Measurements from ENCODE around the gene CMIP. TPM values are rescaled to one million over a fixed set of nuclear protein-coding genes. Genes with fewer than 3 reads are reported as not detected.
"Not testable (repeated sequence)": the region's sequence is repeated elsewhere in the genome, so short reads cannot be mapped to it uniquely, and the experiment has no call there.

Gene CMIP
- total RNA-seq: 10 to 100 TPM; 35.5 to 51.5 TPM

DNA sequence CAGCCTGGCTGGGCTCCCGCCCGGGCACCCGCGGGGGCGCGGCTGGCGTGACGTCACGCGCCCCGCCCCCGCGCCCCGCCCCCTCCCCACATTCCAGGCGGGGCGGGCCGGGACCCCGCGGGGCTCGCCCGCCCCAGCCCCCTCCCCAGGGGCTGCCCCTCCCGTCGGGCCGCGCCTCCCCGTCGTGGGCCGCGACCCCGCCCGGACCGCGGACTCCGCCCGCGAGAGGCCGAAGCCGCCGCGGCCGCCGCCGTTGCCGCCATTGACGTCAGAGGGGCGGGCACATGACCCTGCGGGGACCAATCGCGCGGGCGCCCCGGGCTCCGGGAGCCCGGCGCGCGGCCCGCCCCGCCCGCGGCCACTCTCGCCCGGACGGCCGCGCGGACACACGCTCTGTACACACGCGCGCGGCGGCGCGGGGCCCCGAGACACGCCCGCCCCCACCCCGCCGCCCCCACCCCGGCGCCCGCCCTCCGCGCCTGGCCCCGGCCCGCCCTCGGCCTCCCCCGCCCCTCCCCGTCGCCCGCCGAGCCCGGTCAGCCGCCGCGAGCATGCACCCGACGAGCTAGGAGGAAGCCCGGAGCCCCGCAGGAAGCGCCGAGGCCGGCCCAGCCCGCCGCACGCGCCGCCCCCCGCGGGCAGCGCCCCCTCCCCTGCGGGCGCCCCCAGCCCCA, at the start of gene CMIP:
TSS of gene CMIP (plus strand) at position 361 of the 674 bp plus-strand sequence.
- ATAC-seq: peak; percentile 84 to 86
- H3K27ac Mint-ChIP-seq: peak within 1 kb of the TSS; percentile 75 to 88
- peak; percentile 81 to 87 for DNase-seq (ENCODE audit: low spot score in 2 of 2)
- no peaks in the 10 kb centered on the region for H3K9me3 Mint-ChIP-seq
- H3K36me3 Mint-ChIP-seq: peaks cover 7 to 8% of the 10 kb centered on the region in 2 donors

DNA sequence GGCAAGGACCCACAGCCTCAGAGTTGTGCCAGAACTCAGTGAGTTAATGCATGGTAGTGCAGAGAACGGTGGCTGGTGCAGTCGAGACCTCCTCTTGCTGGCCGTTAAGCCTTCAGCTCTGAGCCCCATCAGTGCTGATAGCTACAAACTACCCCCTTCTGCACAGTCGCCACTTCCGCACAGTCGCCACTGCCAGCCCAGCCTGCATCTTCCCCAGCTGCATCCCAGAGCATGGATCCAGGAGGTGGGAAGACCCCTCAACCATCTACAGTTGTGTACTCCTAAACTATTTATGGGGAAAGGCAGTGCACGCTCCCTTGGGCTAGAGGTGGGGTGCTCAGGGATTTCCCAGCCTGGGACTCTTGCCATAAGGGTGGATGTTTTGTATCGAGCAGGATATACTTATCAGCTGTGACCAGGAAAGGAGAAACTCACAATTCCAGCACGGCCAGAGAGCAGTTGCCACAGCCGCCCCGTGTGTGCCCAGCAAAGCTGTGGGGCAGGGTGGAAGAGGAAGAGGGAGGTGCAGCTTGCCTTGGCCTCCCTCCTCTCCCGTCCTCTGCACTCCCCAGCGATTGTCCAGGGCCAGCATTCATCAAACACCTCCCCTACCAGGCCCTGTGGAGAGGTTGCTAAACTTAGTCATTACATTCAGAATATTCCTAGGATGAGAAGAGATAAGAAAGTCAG, 49.5 kb upstream of the CMIP start:
- ATAC-seq (no peak), DNase-seq (ENCODE audit: low spot score in 2 of 2) (peak in 1 of 2 donors; percentile 41)
- no peaks in the 10 kb centered on the region for H3K36me3 Mint-ChIP-seq
- H3K27ac Mint-ChIP-seq: peak overlapping the region in 1 of 2 donors; percentile 46
- H3K9me3 Mint-ChIP-seq: no peaks in the 10 kb centered on the region

DNA sequence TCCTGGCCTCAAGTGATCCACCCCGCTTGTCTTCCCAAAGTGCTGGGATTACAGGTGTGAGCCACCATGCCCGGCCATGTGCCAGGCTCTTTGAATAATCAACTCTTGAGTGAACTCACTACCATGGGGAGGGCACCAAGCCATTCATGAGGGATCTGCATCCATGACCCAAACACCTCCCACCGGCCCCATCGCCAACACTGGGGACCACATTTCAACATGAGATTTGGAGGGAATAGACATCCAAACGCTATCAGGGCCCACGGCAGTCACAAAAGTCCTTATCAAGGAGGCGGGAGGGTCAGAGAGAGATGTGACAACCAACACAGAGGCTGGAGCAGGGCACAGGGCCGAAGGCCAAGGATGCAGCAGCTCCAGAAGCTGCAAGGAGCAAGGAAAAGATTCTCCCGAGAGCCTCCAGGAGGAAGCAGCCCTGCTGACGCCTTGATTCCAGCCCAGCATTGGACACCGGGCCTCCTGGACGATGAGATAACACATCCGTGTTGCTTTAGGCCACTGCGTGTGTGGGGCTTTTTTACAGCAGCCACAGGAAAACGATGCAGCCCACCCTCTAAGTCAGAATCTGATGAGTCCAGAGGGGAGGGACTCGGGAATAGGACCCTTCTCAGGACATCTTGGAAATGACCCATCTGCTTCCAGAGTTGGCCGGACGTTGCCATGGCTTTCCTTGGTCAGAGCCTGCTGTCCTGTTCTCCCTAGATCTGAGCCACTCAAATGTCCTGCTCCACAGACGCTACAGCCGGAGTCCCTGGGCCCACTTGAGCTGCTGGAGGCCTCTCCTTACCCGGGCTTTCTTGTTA, 47.3 kb upstream of the CMIP start:
- H3K27ac Mint-ChIP-seq: peak overlapping the region in 1 of 2 donors; percentile 14
- ATAC-seq (no peak), DNase-seq (ENCODE audit: low spot score in 2 of 2) (no peak)
- H3K9me3 Mint-ChIP-seq: no peaks in the 10 kb centered on the region
- H3K36me3 Mint-ChIP-seq: no peaks in the 10 kb centered on the region

DNA sequence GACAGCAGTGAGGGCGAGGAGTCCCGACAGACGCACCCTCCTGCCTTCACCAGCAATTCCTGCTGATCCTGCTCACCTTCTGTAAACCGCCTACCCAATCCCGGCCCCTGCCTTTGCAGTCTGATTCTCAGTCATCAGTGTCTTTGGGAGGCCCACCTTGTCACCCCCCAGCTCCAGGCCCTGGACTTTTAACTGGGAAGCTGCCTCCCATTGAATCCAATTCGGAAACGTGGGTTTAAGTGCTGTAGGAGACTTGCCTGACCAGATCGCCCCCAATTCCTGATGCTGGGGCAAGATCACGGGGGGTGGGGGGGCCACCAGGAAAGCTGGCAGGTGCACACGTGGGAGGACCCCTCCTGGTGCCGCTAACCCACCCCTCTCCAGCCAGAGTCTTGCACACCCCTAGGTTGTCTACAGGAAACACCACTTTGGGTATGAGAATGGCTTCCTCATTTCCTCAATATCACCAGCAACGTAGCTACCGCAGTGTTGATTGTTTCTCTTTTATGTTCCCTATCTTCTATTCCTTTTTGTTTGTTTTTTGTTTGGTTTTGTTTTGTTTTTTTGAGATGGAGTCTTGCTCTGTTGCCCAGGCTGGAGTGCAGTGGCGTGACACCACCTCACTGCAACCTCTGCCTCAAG, 46.6 kb upstream of the CMIP start:
- ATAC-seq (no peak), DNase-seq (ENCODE audit: low spot score in 2 of 2) (no peak)
- Mint-ChIP-seq H3K9me3 (no peaks in the 10 kb centered on the region), H3K36me3 (no peaks in the 10 kb centered on the region), H3K27ac (no peak overlapping the region)

DNA sequence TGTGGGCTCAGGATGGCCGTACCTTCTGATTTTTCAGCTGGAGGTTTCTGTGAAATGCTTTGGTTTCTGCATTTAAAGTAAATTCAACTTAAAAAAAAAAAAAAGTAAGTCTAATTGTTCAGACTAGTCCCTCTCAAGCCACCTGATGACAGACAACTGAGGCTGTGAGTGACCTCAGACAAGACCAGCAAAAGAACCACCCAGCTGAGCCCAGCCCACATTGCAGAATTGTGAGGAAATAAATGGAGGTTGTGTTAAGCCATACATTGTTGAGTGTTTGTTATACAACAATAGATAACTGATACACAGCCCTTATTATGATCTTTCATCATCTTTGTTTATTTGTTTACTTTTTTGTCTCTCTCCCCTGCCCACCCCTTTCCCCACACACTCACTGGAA, 44.7 kb upstream of the CMIP start:
- Mint-ChIP-seq H3K27ac (no peak overlapping the region), H3K36me3 (no peaks in the 10 kb centered on the region), H3K9me3 (no peaks in the 10 kb centered on the region)
- DNase-seq (ENCODE audit: low spot score in 2 of 2) (no peak), ATAC-seq (no peak)

DNA sequence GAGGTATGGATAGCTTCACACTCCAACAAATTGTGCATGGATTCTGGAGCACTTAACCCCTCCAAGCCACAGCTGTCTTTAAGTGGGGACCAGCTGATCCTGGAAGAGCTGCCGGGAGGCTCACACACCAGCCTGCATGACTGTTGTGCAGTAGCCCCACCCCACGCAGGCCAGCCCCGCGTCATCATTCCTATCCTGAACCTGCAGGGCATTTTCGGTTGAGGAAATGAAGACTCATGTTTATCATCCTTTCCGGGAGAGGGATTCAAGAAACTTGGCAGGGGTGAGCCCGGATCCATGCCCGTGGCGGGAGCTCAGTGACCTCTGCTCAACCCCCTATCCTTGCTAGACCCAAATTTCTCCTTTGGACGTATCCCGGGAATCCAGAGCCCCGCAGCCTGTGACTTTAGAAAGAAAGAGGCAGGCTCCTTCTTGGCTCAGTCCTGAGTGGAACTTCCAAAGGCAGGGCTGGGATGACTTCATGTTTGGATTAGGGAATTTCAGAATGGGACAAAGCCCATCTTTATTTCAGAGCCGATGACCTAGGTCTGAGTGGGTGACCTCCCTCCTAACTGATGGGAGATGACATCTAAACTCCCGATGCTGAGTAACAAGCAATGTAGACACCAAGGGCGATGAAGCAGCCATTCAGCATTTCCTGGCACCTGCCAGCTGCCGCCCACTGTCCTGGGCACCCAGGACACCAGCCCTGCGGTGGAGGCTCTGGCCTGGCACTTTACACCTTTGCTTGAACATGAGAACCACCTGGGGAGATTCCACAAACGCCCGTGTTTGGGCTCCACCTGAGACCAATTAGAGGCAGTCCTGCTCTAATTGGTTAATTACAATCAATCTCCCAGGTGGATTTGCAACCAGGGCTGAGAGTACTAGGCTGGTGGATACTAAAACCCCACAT, 43.3 kb upstream of the CMIP start:
- no peak overlapping the region for H3K27ac Mint-ChIP-seq
- no peaks in the 10 kb centered on the region for H3K9me3 Mint-ChIP-seq
- no peaks in the 10 kb centered on the region for H3K36me3 Mint-ChIP-seq
- DNase-seq (ENCODE audit: low spot score in 2 of 2) (no peak), ATAC-seq (no peak)

DNA sequence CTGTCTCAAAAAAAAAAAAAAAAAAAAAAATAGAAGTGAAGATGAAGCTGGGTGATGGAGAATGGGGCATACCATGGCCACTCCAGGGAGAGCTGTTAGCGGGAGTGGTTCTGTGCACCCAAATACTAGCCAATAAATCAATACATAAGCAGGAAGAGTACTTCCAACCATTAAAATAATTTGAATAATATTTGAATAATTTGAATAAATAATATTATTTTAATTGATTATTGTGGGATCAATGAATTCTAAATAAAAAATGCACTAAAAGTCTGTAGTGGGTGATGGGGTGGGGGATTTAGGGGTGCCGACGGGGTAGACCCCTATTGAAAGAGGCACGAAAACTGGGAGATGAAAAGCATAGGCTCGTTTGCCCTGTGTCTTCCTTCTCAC, 41.4 kb upstream of the CMIP start:
- no peaks in the 10 kb centered on the region for H3K36me3 Mint-ChIP-seq
- H3K27ac Mint-ChIP-seq: no peak overlapping the region
- no peak for ATAC-seq
- no peaks in the 10 kb centered on the region for H3K9me3 Mint-ChIP-seq
- DNase-seq (ENCODE audit: low spot score in 2 of 2): no peak

DNA sequence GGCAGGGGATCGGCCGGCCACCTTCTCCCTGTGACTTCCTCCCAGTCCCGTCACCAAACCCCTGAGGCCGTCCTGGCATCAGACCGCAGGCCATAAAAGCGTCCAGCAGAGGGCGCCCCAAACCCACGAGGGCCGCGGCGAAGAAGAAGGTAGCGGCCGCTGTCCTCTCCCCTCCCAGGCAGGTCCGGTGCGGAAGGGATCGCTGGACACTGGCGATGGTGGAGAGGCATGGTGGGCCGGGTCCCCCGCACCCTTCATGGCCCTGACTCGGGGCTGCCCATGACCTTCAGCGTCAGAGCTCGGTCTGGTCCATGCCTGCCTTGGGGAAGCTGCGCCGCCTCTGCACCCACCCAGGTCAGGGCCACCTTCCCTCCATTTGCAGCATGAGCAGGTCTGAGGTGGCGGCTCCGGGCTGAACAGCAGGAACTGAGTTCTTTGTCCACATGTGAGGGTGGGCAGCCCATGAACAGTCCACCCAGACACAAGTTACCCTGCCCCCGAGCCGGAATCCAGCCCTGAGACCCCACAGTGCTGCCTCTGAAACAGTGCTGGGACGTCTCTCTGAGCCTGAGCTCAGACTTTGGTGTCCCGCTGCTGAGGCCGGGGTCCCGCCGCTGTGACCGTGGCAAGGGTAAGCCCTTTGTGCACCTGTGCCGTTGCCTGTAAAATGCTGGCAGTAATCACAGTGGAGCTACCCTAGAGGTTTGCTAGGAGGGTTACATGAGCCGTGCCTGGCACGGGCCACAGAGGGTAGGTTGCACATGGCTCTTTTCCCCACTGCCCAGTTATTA, 40.8 kb upstream of the CMIP start:
- Mint-ChIP-seq H3K36me3 (no peaks in the 10 kb centered on the region), H3K27ac (no peak overlapping the region), H3K9me3 (no peaks in the 10 kb centered on the region)
- ATAC-seq: peak; percentile 92 to 98
- peak; percentile 87 to 89 for DNase-seq (ENCODE audit: low spot score in 2 of 2)

DNA sequence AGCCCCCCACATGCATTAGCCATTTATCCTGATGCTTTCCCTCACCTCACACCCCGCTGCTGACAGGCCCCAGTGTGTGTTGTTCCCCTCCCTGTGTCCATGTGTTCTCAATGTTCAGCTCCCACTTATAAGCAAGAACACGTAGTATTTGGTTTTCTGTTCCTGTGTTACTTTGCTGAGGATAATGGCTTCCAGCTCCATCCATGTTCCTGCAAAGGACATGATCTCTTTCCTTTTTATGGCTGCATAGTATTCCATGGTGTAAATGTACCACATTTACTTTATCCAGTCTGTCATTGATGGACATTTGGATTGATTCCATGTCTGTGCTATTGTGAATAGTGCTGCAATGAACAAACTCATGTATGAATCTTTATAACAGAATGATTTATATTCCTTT, 39.6 kb upstream of the CMIP start:
- H3K9me3 Mint-ChIP-seq; H3K27ac Mint-ChIP-seq; ATAC-seq; DNase-seq (ENCODE audit: low spot score in 2 of 2); H3K36me3 Mint-ChIP-seq: not testable (repeated sequence)

DNA sequence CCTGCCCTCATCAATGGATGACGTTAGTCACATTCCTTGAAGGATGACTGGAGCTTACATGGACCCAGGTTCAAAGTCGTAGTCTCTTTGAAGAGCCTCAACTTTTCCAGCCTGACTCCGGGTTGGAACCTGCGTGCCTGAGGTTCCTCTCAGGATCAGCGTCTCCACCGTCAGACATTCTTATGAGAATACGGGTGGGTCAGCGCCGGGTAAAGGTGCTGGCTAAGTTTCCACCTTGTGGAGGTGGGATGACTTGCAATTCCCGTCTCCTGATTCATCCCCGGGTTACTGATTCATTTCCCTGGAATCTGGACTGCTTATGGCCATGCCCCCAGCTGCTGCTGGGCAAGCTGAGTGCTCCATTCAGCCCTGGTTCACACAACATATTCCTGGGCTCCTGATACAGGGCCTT, 38.9 kb upstream of the CMIP start:
- ATAC-seq (no peak), DNase-seq (ENCODE audit: low spot score in 2 of 2) (no peak)
- H3K9me3 Mint-ChIP-seq: no peaks in the 10 kb centered on the region
- H3K36me3 Mint-ChIP-seq: no peaks in the 10 kb centered on the region
- no peak overlapping the region for H3K27ac Mint-ChIP-seq

DNA sequence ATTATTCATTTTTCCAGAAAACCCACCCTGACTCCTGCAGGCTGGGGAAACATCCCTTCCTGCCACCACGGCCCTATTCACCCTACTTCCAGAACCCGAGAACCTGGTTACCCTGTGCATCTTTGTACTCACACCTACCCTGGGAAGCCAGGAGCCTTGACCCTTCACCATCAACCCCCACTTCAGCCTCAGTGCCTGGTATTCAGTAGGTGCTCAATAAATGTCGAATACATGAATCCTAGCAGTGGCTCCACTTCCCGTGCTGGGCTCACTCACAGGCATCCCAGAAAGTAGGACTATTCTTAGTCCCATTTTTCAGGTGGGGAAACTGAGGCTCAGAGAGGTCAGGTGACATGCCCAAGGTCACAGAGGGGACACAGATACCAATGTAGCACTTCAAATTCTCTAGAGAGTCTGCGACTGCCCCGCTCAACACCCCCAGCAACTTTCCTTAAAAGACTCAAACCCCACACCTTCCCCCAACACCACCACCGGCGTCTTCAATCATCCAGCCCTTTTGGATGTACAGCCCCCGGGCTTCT, 36.1 kb upstream of the CMIP start:
- DNase-seq (ENCODE audit: low spot score in 2 of 2): no peak
- no peaks in the 10 kb centered on the region for H3K36me3 Mint-ChIP-seq
- H3K9me3 Mint-ChIP-seq: no peaks in the 10 kb centered on the region
- ATAC-seq: no peak
- no peak overlapping the region for H3K27ac Mint-ChIP-seq

DNA sequence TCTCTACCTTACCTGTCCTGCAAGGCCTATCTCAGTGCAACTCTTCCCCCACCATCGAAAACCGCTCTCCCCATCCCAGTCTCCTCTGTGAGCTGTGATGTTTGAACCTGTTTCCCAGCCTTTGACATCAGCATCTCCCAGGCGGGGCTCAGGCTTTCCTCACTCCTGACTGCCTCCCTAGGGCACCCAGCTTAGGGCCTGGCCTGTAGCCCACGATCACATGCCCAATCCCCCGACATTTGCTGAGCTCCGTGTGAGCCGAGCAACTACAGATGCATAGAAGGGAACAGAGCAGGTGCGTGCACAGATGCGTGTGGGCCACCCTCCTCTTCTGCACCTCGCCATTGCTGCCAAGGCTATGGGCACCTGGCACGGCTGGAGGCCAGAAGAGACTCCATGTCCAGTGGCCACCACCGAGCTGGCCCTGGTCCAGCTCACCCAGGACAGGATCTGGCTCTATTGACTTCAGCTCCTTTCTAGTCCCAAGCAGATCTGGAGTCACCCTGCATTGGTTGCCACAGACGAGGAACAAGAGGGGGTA, 35.5 kb upstream of the CMIP start:
- no peak for ATAC-seq
- no peak for DNase-seq (ENCODE audit: low spot score in 2 of 2)
- Mint-ChIP-seq H3K27ac (no peak overlapping the region), H3K36me3 (no peaks in the 10 kb centered on the region), H3K9me3 (no peaks in the 10 kb centered on the region)

DNA sequence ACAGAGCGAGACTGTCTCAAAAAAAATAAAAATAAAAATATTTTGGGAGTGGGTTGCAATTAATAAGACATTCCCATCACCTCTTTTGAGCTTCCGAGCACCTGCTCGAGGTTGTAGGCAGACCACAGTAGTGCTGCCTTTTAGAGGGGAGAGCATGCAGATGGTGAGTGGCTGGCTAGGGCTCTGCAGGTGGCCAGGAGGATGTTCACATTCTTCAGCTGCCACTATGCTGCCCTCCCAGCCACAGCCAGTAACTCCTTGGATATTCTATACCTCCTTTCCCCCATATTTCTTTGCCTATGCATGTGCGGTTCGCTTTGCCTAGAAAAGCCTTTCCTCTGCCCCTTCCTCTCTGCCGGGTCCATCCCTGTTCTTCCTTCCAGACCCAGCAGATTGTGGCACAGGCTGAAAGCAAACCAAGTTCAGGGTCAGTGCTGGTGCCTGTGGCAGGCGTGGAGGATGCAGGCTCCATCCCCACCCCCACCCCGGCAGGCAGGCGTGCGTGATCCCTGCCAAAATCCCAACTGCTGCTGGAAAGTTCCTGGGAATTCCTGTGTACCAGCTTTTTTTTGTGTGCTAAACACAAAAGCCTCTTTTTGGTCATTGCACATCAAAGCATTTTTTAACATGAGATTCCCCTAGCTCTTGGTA, 33.8 kb upstream of the CMIP start:
- H3K36me3 Mint-ChIP-seq: no peaks in the 10 kb centered on the region

DNA sequence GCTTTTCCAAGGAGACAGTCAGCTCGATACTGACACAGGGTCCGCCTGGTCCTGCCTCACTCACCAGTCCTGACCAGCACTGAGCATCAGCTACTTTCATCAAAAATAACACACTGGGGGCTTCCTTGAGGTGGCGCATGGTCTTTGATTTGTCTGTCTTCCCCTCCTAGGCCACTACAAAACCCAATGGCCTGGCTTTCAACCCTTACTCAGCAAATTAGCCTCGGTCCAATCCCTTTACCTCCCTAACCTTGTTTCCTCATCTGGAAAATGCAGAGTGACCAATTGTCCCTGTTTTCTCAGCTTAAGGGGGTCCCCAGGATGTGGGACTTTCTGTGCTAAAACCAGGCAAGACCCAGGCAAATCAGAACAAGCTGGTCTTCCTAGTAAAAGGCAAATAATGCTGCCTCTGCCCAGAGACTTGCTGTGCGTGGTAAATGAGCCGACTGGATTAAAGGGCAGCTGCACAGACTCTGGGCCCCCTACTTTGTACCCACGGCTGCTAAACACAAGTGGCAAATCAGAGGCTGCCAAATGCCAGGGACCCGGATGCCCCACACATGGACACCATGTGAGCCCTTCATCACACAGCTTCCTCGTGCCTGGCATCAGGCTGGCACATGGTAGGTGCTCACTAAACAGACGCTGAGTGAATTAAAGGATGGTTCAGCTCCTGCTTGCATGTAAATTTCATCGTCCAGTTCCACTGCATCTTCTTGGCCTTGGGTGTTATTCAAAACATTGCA, 31.2 kb upstream of the CMIP start:
- H3K36me3 Mint-ChIP-seq: no peaks in the 10 kb centered on the region
- ATAC-seq (no peak), DNase-seq (ENCODE audit: low spot score in 2 of 2) (no peak)
- no peaks in the 10 kb centered on the region for H3K9me3 Mint-ChIP-seq
- no peak overlapping the region for H3K27ac Mint-ChIP-seq

More for the DNA sequence above, 33.8 kb upstream of the CMIP start:
- Mint-ChIP-seq H3K27ac (no peak overlapping the region), H3K9me3 (no peaks in the 10 kb centered on the region)
- ATAC-seq (no peak), DNase-seq (ENCODE audit: low spot score in 2 of 2) (no peak)
